ENCODE data around the gene TUBB1.

- TF ChIP-seq, protein P1, sequence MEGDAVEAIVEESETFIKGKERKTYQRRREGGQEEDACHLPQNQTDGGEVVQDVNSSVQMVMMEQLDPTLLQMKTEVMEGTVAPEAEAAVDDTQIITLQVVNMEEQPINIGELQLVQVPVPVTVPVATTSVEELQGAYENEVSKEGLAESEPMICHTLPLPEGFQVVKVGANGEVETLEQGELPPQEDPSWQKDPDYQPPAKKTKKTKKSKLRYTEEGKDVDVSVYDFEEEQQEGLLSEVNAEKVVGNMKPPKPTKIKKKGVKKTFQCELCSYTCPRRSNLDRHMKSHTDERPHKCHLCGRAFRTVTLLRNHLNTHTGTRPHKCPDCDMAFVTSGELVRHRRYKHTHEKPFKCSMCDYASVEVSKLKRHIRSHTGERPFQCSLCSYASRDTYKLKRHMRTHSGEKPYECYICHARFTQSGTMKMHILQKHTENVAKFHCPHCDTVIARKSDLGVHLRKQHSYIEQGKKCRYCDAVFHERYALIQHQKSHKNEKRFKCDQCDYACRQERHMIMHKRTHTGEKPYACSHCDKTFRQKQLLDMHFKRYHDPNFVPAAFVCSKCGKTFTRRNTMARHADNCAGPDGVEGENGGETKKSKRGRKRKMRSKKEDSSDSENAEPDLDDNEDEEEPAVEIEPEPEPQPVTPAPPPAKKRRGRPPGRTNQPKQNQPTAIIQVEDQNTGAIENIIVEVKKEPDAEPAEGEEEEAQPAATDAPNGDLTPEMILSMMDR (IDR thresholded peaks at IDR 0.05; ENCODE audit: low read length), result no peak
- TF ChIP-seq EZH2 (optimal IDR thresholded peaks at IDR 0.05; ENCODE audit: low read depth, low read length) (no peak), EZH2phosphoT487 (IDR thresholded peaks at IDR 0.05; ENCODE audit: low read length) (no peak)
These were observed 4.9 kb downstream of the TUBB1 start for GRCh38 chr20:59024111-59024530.
